Activated CD8-positive, alpha-beta memory T cell treated with anti-CD3 and anti-CD28 coated beads, Interleukin-2, amount 10 ng/mL, durations not matched to agents 7 days and 5 days (primary cell): ENCODE results near the gene CACNA2D4. TPM values are rescaled to one million over a fixed set of nuclear protein-coding genes. Genes with fewer than 3 reads are reported as not detected.

ENCODE experiments used
- ATAC-seq: fragments of 150-1000 bp; cut with Tn5 transposase; one replicate; pipeline ENCODE4 v1.10.0; 2021; ENCODE audit warnings: moderate library complexity
- CTCF ChIA-PET: fragments of 350-600 bp; sonication (Branson Sonifier 250); formaldehyde crosslinking; loops from one replicate; lab custom pipeline; 2021; ENCODE audit warnings: antibody characterized with exemption; lab: Charles Lee
- DNase-seq: peaks from one replicate; pipeline ENCODE4 v3.0.0-alpha.2; 2020
- H3K27ac Mint-ChIP-seq: one replicate; pipeline ENCODE4 v1.8.0; 2021; ENCODE audit warnings: mild to moderate bottlenecking, mixed read lengths
- H3K27me3 Mint-ChIP-seq: one replicate; pipeline ENCODE4 v1.8.0; 2021; ENCODE audit warnings: mixed read lengths
- H3K36me3 Mint-ChIP-seq: one replicate; pipeline ENCODE4 v1.8.0; 2021; ENCODE audit warnings: mild to moderate bottlenecking, mixed read lengths
- H3K4me1 Mint-ChIP-seq: one replicate; pipeline ENCODE4 v1.8.0; 2021; ENCODE audit warnings: mixed read lengths
- H3K4me3 Mint-ChIP-seq: one replicate; pipeline ENCODE4 v1.8.0; 2021; ENCODE audit warnings: mild to moderate bottlenecking, moderate library complexity, mixed read lengths
- H3K9me3 Mint-ChIP-seq: one replicate; pipeline ENCODE4 v1.8.0; 2022; ENCODE audit warnings: low read depth, mixed read lengths
- total RNA-seq, 2 experiments: library from RNA; stranded (reverse); gene quantifications; one replicate each; pipeline ENCODE4 v1.2.3, GENCODE V29; 2021

Gene CACNA2D4
- total RNA-seq, 2 experiments from 2014 or later = 5.9 to 8.2 TPM

DNA sequence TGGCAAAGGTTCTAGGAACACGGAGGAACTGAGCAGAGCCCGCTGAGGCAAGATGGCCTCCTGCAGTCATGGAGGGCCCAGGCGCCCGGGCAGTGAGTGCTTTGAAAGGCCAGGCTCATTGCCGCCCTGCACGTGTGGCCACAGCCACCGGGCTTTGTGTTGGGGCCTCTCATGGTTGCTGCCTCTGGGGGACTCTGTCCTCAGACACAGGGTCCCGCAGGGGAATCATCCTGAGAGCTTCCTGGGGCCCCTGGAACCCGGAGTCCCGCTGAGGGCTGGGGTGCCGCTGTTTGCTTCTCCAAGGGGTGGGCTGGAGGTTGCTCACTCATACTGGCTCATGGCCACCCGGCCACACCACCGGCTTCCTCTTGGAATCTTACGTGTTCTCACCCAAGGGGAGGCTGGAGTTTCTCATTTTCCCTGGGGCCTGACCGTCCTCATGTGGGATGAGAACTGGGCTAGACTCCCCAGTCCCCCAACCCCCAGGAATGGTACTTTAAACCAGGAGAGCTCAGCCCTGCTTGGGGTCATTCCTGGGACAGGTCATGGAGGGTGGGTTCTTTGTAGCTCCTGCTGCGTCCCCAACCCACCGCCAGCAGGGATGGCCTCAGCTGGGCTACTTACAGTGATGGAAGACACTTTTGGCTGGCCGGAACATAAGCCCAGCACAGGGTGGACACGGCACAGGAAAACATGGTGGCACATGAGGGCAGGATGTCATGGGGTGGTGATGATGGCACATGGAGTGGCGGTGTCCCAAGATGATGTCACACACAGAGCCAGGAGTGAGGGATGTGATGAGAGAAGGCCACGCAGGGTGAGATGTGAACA is 119.2 kb downstream of the CACNA2D4 start:
- no peaks in the 10 kb centered on the region for H3K36me3 Mint-ChIP-seq
- no peaks in the 10 kb centered on the region for H3K27me3 Mint-ChIP-seq
- no peak overlapping the region for H3K4me3 Mint-ChIP-seq
- no peak overlapping the region for H3K27ac Mint-ChIP-seq
- DNase-seq (peak; percentile 36), ATAC-seq (no peak)
- peaks cover 8% of the 10 kb centered on the region for H3K4me1 Mint-ChIP-seq
- CTCF ChIA-PET = interaction anchor here (1.9 kb wide), 1 partner anchor 141 kb away, joined by 12 read pairs; no protein-coding TSS in a partner anchor
- no peaks in the 10 kb centered on the region for H3K9me3 Mint-ChIP-seq

DNA sequence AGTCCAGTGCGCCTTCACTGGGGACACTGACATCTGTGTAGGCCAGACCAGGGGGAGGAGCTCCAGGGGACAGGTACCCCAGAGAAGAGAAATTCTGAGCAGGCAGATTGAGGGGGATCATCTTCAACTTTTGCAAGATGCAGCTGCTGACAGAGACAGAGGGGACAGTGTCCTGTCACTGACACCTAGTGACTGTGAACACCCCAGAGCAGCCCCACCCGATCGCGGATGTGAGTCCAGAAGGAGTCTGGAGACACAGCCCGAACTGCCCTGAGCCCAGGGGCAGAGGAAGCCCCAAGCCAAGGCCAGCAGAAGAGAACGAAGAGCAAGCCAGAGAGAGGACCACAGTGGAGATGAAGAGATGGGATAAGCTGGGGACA is 119.8 kb downstream of the CACNA2D4 start:
- H3K4me1 Mint-ChIP-seq = peaks cover 7% of the 10 kb centered on the region
- CTCF ChIA-PET = interaction anchor here (0.6 to 1.9 kb wide), 3 partner anchors 16 to 147 kb away, joined by 3 to 12 read pairs (median 3); no protein-coding TSS in a partner anchor
- H3K27me3 Mint-ChIP-seq = no peaks in the 10 kb centered on the region
- no peak overlapping the region for H3K4me3 Mint-ChIP-seq
- H3K27ac Mint-ChIP-seq = peak overlapping the region; percentile 44
- ATAC-seq (no peak), DNase-seq (peak; percentile 38)
- no peaks in the 10 kb centered on the region for H3K9me3 Mint-ChIP-seq
- H3K36me3 Mint-ChIP-seq = no peaks in the 10 kb centered on the region

- Mint-ChIP-seq H3K27me3 (no peaks in the 10 kb centered on the region), H3K4me1 (peaks cover 7% of the 10 kb centered on the region), H3K27ac (no peak overlapping the region), H3K9me3 (no peaks in the 10 kb centered on the region), H3K36me3 (no peaks in the 10 kb centered on the region), H3K4me3 (no peak overlapping the region)
- CTCF ChIA-PET = interaction anchor here (0.6 to 1.9 kb wide), 3 partner anchors 17 to 146 kb away, joined by 3 to 12 read pairs (median 3); no protein-coding TSS in a partner anchor
- no peak for ATAC-seq
- peak; percentile 39 for DNase-seq
Measured at GRCh38 chr12:1797991-1798640, 120.3 kb downstream of the CACNA2D4 start.

DNA sequence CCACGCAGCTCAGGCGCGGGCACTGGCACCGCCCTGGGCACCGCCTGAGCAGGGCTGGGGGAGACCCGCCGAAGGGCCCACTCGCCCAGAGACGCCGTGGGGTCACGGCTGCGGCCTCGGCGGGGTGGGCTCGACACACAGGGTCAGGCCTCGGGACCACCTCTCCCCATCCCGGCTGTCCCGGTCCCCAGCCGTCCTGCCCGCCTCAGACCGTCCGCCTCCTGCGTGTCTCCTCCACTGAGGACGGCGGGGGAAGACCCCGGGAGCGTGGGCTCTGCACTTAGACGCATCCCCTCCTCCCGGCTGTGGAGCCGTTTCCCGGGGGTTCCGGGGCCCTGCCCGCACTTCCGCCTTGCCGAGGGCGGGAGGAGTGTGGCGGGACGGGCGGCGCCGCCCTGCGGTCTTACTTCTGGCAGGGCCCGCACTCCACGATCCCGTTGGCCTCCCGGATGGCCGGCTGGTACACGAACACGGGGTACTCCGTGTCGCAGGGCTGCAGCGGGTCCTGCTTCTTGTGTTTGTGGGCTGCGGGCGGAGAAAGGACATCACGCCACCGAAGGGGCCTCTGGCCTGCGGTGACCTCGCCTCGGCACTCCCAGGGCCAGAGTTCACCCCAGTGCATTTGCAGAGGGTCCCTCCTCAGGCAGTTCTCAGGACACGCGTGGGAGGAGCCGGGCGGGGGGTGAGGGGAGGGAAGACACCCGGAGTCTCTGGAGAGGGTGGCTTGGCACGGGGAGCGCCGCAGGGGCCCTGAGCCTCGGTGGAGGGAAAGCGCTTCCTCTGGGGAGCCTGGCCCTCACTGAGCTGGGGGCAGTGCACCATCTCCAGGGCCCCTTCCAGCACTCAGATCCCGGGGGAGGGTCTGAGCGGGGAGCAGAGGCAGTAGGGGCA is 121.2 kb downstream of the CACNA2D4 start:
- Mint-ChIP-seq H3K4me1 (peaks cover 7% of the 10 kb centered on the region), H3K9me3 (no peaks in the 10 kb centered on the region), H3K36me3 (no peaks in the 10 kb centered on the region), H3K4me3 (peak overlapping the region; percentile 84), H3K27me3 (no peaks in the 10 kb centered on the region), H3K27ac (peak overlapping the region; percentile 73)
- CTCF ChIA-PET = interaction anchor here (1.9 to 8.2 kb wide), 3 partner anchors 143 to 162 kb away, joined by 11 to 162 read pairs (median 12); no protein-coding TSS in a partner anchor
- ATAC-seq (peak; percentile 21), DNase-seq (peak; percentile 72)

DNA sequence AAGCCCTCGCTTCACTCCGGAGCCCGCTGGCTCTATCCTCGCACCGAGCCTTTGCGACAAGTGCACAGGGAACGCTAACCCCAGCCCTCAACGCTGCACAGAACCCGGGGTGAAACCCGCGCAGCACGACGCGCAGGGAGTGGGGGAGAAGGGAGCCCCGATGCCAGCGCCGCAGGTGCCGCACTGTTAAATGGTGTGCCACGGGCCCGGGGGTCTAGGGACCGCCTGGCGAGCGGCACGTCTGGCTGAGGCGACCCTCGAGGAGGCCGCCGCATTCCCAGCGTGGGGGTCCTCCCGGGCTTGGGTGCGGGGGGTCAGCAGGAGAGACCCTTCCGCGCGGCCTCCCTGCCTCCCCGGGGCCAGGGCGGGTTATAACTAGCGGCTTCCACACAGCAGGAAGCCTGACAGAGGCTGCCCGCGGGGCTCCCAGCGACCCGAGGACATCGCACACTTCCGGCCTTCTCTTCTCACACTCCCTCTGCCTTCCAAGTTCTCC is 121.9 kb downstream of the CACNA2D4 start:
- peak; percentile 42 for ATAC-seq
- peak; percentile 65 for DNase-seq
- Mint-ChIP-seq H3K27me3 (no peaks in the 10 kb centered on the region), H3K9me3 (no peaks in the 10 kb centered on the region), H3K4me1 (peaks cover 12% of the 10 kb centered on the region), H3K27ac (peak overlapping the region; percentile 87), H3K4me3 (peak overlapping the region; percentile 84), H3K36me3 (no peaks in the 10 kb centered on the region)
- CTCF ChIA-PET = interaction anchor here (0.6 to 8.2 kb wide), 9 partner anchors 134 to 238 kb away, joined by 3 to 162 read pairs (median 5); no protein-coding TSS in a partner anchor

DNA sequence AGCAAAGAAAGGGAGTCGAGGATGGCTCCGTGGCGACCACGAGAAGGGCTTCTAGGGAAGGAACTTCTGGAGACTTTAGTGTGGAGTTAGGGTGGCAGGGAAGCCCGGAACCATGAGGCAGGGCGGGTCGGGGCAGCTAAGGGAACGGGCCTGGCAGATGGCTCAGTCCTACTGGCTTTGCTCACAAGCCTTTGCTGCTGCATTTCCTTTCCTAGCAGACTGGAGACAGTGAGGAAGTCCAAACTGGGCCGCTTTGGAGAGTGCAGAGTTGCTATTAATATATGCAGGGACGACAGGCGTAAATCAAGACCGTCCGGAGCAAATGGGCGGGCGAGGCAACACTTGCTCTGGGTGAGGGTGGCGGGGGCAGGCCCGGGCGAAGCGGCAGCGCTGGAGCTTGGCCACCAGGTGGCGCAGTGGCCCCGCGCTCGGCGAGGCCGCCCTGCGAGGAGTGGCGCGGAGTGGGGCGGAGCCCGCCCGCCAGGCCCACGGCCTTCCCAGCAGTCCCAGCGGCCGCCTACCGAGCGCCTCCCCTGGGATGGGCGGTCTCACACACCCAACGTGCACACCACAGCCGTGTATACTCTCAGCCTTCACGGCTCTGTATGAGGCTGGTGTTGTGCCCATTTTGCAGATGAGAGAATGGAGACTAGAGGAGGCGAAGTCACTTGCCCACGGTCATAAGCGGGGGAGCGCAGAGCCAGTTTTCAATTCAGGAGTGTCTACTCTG is 122.5 kb downstream of the CACNA2D4 start:
- H3K27ac Mint-ChIP-seq = peak overlapping the region; percentile 87
- peak; percentile 97 for ATAC-seq
- no peaks in the 10 kb centered on the region for H3K9me3 Mint-ChIP-seq
- H3K27me3 Mint-ChIP-seq = no peaks in the 10 kb centered on the region
- H3K36me3 Mint-ChIP-seq = no peaks in the 10 kb centered on the region
- H3K4me1 Mint-ChIP-seq = peaks cover 18% of the 10 kb centered on the region
- DNase-seq = peak; percentile 95
- peak overlapping the region; percentile 84 for H3K4me3 Mint-ChIP-seq
- CTCF ChIA-PET = interaction anchor here (0.6 to 8.2 kb wide), 16 partner anchors 11 to 241 kb away, joined by 3 to 162 read pairs (median 4); no protein-coding TSS in a partner anchor

DNA sequence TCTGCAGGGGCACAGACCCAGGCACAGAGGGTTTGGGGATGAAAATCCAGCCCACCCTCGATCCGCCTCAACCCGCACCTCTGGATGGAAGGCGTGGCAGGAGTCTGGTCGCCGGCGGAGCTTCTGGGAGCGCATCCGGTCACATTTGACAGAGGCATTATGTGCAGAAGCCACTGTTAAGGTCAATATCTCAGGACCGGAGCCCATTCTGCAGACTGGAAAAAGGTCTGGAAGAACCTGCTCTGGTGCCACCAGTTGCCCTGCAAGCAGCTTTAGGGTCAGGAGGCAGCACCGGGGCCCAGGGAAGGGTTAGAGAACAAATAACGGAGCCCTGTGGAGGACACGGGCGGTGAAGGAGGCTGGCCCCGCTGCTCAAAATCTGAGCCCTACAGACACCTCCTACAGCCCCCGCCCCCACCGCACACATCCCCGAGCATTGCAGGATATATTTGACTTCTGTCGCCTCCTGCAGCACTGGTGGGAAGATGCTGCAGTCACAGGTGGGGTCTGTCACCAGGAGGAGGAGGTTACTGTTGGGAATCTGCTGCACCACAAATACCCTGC is 123.1 kb downstream of the CACNA2D4 start:
- Mint-ChIP-seq H3K9me3 (no peaks in the 10 kb centered on the region), H3K27ac (peak overlapping the region; percentile 75), H3K36me3 (no peaks in the 10 kb centered on the region), H3K4me1 (peaks cover 25% of the 10 kb centered on the region), H3K4me3 (peak overlapping the region; percentile 38), H3K27me3 (no peaks in the 10 kb centered on the region)
- CTCF ChIA-PET = interaction anchor here (0.7 to 8.2 kb wide), 15 partner anchors 10 to 242 kb away, joined by 3 to 162 read pairs (median 4); no protein-coding TSS in a partner anchor
- DNase-seq (no peak), ATAC-seq (no peak)

DNA sequence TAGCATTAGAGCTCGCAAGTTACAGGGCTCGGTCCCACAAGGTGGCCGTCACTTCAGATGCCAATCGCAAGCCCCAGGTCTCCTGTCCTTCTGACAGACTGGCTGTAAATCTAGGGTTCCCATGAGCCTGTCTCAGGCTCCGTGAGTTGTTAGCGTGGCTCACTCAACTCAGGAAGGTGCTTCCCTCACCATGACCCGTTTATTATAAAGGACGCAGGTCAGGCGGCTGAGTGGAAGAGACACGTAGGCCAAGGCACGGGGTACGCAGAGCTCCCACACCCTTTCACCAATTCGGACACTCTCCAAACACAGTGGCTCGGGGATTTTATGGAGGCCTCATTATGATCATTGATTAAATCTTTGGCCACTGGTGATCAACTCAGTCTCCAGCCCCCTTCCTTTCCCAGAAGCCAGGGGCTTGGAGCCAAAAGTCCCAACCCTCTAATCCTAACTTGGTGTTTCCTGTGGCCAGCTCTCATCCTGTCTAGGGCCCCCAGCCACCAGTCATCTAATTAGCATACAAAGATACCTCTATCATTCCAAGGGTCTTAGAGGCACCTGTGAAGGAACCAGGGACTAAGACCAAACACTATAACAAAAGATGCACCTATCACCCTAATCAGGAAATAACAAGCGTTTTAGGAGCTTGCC is 123.9 kb downstream of the CACNA2D4 start:
- H3K9me3 Mint-ChIP-seq = no peaks in the 10 kb centered on the region
- H3K27ac Mint-ChIP-seq = no peak overlapping the region
- DNase-seq (no peak), ATAC-seq (no peak)
- CTCF ChIA-PET = interaction anchor here (0.7 to 8.2 kb wide), 8 partner anchors 17 to 242 kb away, joined by 3 to 162 read pairs (median 8); no protein-coding TSS in a partner anchor
- H3K4me3 Mint-ChIP-seq = no peak overlapping the region
- H3K4me1 Mint-ChIP-seq = peaks cover 27% of the 10 kb centered on the region
- H3K36me3 Mint-ChIP-seq = no peaks in the 10 kb centered on the region
- no peaks in the 10 kb centered on the region for H3K27me3 Mint-ChIP-seq

- Mint-ChIP-seq H3K9me3 (no peaks in the 10 kb centered on the region), H3K4me3 (no peak overlapping the region), H3K36me3 (no peaks in the 10 kb centered on the region), H3K4me1 (peaks cover 27% of the 10 kb centered on the region), H3K27ac (no peak overlapping the region), H3K27me3 (no peaks in the 10 kb centered on the region)
- DNase-seq (no peak), ATAC-seq (no peak)
- CTCF ChIA-PET = interaction anchor here (0.7 to 8.2 kb wide), 5 partner anchors 97 to 243 kb away, joined by 3 to 304 read pairs (median 8); no protein-coding TSS in a partner anchor
Measured at GRCh38 chr12:1793426-1794210, 124.8 kb downstream of the CACNA2D4 start.

GRCh38 chr12:1792406-1792805 is 126.0 kb downstream of the CACNA2D4 start:
- CTCF ChIA-PET = interaction anchor here (2.3 to 8.2 kb wide), 4 partner anchors 138 to 242 kb away, joined by 8 to 304 read pairs (median 115); no protein-coding TSS in a partner anchor
- Mint-ChIP-seq H3K27me3 (no peaks in the 10 kb centered on the region), H3K4me1 (peaks cover 27% of the 10 kb centered on the region), H3K36me3 (no peaks in the 10 kb centered on the region), H3K9me3 (no peaks in the 10 kb centered on the region), H3K27ac (no peak overlapping the region), H3K4me3 (no peak overlapping the region)
- ATAC-seq (no peak), DNase-seq (no peak)
